Ectodermal cell (in vitro differentiated cells): ENCODE measurements around the gene TIAM2.
"Not testable (repeated sequence)": the region's sequence is repeated elsewhere in the genome, so short reads cannot be mapped to it uniquely, and the experiment has no call there.

Source experiments
- H3K27ac ChIP-seq: 2 replicates; pipeline ENCODE4 v1.7.0; 2013; ENCODE audit warnings: mild to moderate bottlenecking, low read depth, low read length; ENCODE audit not compliant: insufficient read depth, poor library complexity, severe bottlenecking
- H3K27me3 ChIP-seq: 2 replicates; pipeline ENCODE4 v1.7.0; 2013; ENCODE audit warnings: mild to moderate bottlenecking, low read length; ENCODE audit not compliant: insufficient read depth, control insufficient read depth, poor library complexity, severe bottlenecking
- H3K36me3 ChIP-seq: one replicate; pipeline ENCODE4 v1.7.0; 2013; ENCODE audit warnings: low read length; ENCODE audit not compliant: control insufficient read depth, insufficient read depth
- H3K4me1 ChIP-seq: one replicate; pipeline ENCODE4 v1.7.0; 2013; ENCODE audit warnings: low read length; ENCODE audit not compliant: control insufficient read depth, insufficient read depth
- H3K4me3 ChIP-seq: 2 replicates; pipeline ENCODE4 v1.7.0; 2013; ENCODE audit warnings: low read depth, low read length, control low read depth; ENCODE audit not compliant: insufficient read depth
- H3K9me3 ChIP-seq: 2 replicates; pipeline ENCODE4 v1.7.0; 2013; ENCODE audit warnings: mild to moderate bottlenecking, low read length, moderate library complexity; ENCODE audit not compliant: control insufficient read depth
- WGBS, 2 experiments: methylation state at CpG; one replicate each; pipeline ENCODE4 v1.1.7; 2013; ENCODE audit warnings: missing lambda C conversion rate in 2 of 2; 5-methylcytosine and 5-hydroxymethylcytosine counted together

TIAM2 gene

GRCh38 chr6:155004017-155004416 is 8.9 kb downstream of the TIAM2 start:
- 60 to 66% methylated on average over 3 of the region's 3 CpGs for WGBS, 2 experiments
- no peaks in the 10 kb centered on the region for H3K9me3 ChIP-seq
- H3K4me3 ChIP-seq, result no peak overlapping the region
- H3K36me3 ChIP-seq, result no peaks in the 10 kb centered on the region
- H3K27ac ChIP-seq, result no peak overlapping the region
- H3K4me1 ChIP-seq, result peaks cover 5% of the 10 kb centered on the region
- no peaks in the 10 kb centered on the region for H3K27me3 ChIP-seq

- Histone ChIP-seq H3K4me1 (peaks cover 5% of the 10 kb centered on the region), H3K27me3 (no peaks in the 10 kb centered on the region), H3K27ac (no peak overlapping the region), H3K36me3 (no peaks in the 10 kb centered on the region), H3K4me3 (no peak overlapping the region), H3K9me3 (no peaks in the 10 kb centered on the region)
- 92 to 95% methylated on average over 9 to 10 of the region's 10 CpGs for WGBS, 2 experiments
These were observed 9.7 kb downstream of the TIAM2 start for GRCh38 chr6:155004576-155005372.

- 92 to 97% methylated on average over 3 of the region's 3 CpGs for WGBS, 2 experiments
- H3K27me3 ChIP-seq, result no peaks in the 10 kb centered on the region
- H3K36me3 ChIP-seq, result no peaks in the 10 kb centered on the region
- H3K4me1 ChIP-seq, result no peaks in the 10 kb centered on the region
- no peak overlapping the region for H3K27ac ChIP-seq
- no peak overlapping the region for H3K4me3 ChIP-seq
- H3K9me3 ChIP-seq, result no peaks in the 10 kb centered on the region
These were observed 13.5 kb downstream of the TIAM2 start for GRCh38 chr6:155008625-155009024.

- H3K4me3 ChIP-seq, result no peak overlapping the region
- WGBS, 2 experiments, result 85 to 89% methylated on average over 6 of the region's 6 CpGs
- no peak overlapping the region for H3K27ac ChIP-seq
- no peaks in the 10 kb centered on the region for H3K36me3 ChIP-seq
- no peaks in the 10 kb centered on the region for H3K27me3 ChIP-seq
- no peaks in the 10 kb centered on the region for H3K9me3 ChIP-seq
- H3K4me1 ChIP-seq, result peaks cover 4% of the 10 kb centered on the region
These were observed 15.8 kb downstream of the TIAM2 start for GRCh38 chr6:155010940-155011339.

- no peak overlapping the region for H3K27ac ChIP-seq
- H3K27me3 ChIP-seq, result no peaks in the 10 kb centered on the region
- no peak overlapping the region for H3K4me3 ChIP-seq
- peaks cover 4% of the 10 kb centered on the region for H3K4me1 ChIP-seq
- no peaks in the 10 kb centered on the region for H3K36me3 ChIP-seq
- WGBS, 2 experiments, result 90 to 94% methylated on average over 5 of the region's 5 CpGs
- H3K9me3 ChIP-seq, result no peaks in the 10 kb centered on the region
These were observed 16.7 kb downstream of the TIAM2 start for GRCh38 chr6:155011809-155012291.

GRCh38 chr6:155013457-155013876 is 18.4 kb downstream of the TIAM2 start:
- H3K27ac ChIP-seq, result no peak overlapping the region
- H3K9me3 ChIP-seq, result no peaks in the 10 kb centered on the region
- H3K4me3 ChIP-seq, result no peak overlapping the region
- H3K4me1 ChIP-seq, result peaks cover 4% of the 10 kb centered on the region
- H3K27me3 ChIP-seq, result no peaks in the 10 kb centered on the region
- H3K36me3 ChIP-seq, result no peaks in the 10 kb centered on the region
- WGBS, 2 experiments, result 89 to 90% methylated on average over 4 of the region's 4 CpGs

GRCh38 chr6:155014137-155014536 is 19.0 kb downstream of the TIAM2 start:
- Histone ChIP-seq H3K4me1 (peaks cover 4% of the 10 kb centered on the region), H3K27me3 (no peaks in the 10 kb centered on the region), H3K27ac (no peak overlapping the region), H3K4me3 (no peak overlapping the region), H3K36me3 (no peaks in the 10 kb centered on the region), H3K9me3 (no peaks in the 10 kb centered on the region)
- 43 to 100% methylated on average over 1 of the region's 1 CpG for WGBS, 2 experiments

- Histone ChIP-seq H3K4me1 (peaks cover 4% of the 10 kb centered on the region), H3K27me3 (no peaks in the 10 kb centered on the region), H3K4me3 (no peak overlapping the region), H3K27ac (no peak overlapping the region), H3K36me3 (no peaks in the 10 kb centered on the region), H3K9me3 (no peaks in the 10 kb centered on the region)
- WGBS, 2 experiments, result 79 to 88% methylated on average over 3 of the region's 3 CpGs
These were observed 19.7 kb downstream of the TIAM2 start for GRCh38 chr6:155014670-155015300.

GRCh38 chr6:155018415-155018814 is 23.3 kb downstream of the TIAM2 start:
- H3K27ac ChIP-seq, H3K4me3 ChIP-seq, H3K4me1 ChIP-seq, H3K36me3 ChIP-seq, H3K27me3 ChIP-seq, H3K9me3 ChIP-seq: not testable (repeated sequence)
- 88 to 94% methylated on average over 3 of the region's 3 CpGs for WGBS, 2 experiments

GRCh38 chr6:155021680-155022079 is 26.6 kb downstream of the TIAM2 start:
- Histone ChIP-seq H3K27ac (no peak overlapping the region), H3K4me3 (no peak overlapping the region), H3K27me3 (no peaks in the 10 kb centered on the region), H3K9me3 (no peaks in the 10 kb centered on the region), H3K4me1 (no peaks in the 10 kb centered on the region), H3K36me3 (no peaks in the 10 kb centered on the region)
- WGBS, 2 experiments, result 92 to 96% methylated on average over 5 of the region's 5 CpGs
